ENCODE results near the gene ALDH1L2.

Gene ALDH1L2

GRCh38 chr12:105013892-105014291, 70.4 kb downstream of the ALDH1L2 start:
- TF ChIP-seq CTCF (IDR thresholded peaks at IDR 0.05; ENCODE audit: low read depth, low read length, missing control alignments): no peak
- H3K4me3 ChIP-seq (ENCODE audit: low read depth, low read length): no peak overlapping the region
- no peak for DNase-seq (ENCODE audit: low read depth)

- TF ChIP-seq CTCF (IDR thresholded peaks at IDR 0.05; ENCODE audit: low read depth, low read length, missing control alignments): no peak
- no peak overlapping the region for H3K4me3 ChIP-seq (ENCODE audit: low read depth, low read length)
Measured at GRCh38 chr12:105001476-105001875, 82.8 kb downstream of the ALDH1L2 start.

GRCh38 chr12:104999347-104999685, 84.9 kb downstream of the ALDH1L2 start:
- TF ChIP-seq CTCF (IDR thresholded peaks at IDR 0.05; ENCODE audit: low read depth, low read length, missing control alignments): no peak
- no peak for DNase-seq (ENCODE audit: low read depth)
- no peak overlapping the region for H3K4me3 ChIP-seq (ENCODE audit: low read depth, low read length)

More at GRCh38 chr12:105001476-105001875, 82.8 kb downstream of the ALDH1L2 start:
- DNase-seq (ENCODE audit: low read depth): no peak

GRCh38 chr12:104998423-104999346, 85.6 kb downstream of the ALDH1L2 start:
- TF ChIP-seq CTCF (IDR thresholded peaks at IDR 0.05; ENCODE audit: low read depth, low read length, missing control alignments): no peak
- DNase-seq (ENCODE audit: low read depth): no peak
- no peak overlapping the region for H3K4me3 ChIP-seq (ENCODE audit: low read depth, low read length)

- TF ChIP-seq CTCF (IDR thresholded peaks at IDR 0.05; ENCODE audit: low read depth, low read length, missing control alignments): no peak
- no peak for DNase-seq (ENCODE audit: low read depth)
- H3K4me3 ChIP-seq (ENCODE audit: low read depth, low read length): no peak overlapping the region
Measured at GRCh38 chr12:104997541-104997940, 86.7 kb downstream of the ALDH1L2 start.

GRCh38 chr12:104994336-104994735, 89.9 kb downstream of the ALDH1L2 start:
- H3K4me3 ChIP-seq (ENCODE audit: low read depth, low read length): no peak overlapping the region
- no peak for DNase-seq (ENCODE audit: low read depth)
- no peak for TF ChIP-seq CTCF (IDR thresholded peaks at IDR 0.05; ENCODE audit: low read depth, low read length, missing control alignments)

Measured in GM12864 (cell line).